Measurements from ENCODE around the gene PSMA6.
"Not testable (repeated sequence)": the region's sequence is repeated elsewhere in the genome, so short reads cannot be mapped to it uniquely, and the experiment has no call there.

Gene PSMA6

DNA sequence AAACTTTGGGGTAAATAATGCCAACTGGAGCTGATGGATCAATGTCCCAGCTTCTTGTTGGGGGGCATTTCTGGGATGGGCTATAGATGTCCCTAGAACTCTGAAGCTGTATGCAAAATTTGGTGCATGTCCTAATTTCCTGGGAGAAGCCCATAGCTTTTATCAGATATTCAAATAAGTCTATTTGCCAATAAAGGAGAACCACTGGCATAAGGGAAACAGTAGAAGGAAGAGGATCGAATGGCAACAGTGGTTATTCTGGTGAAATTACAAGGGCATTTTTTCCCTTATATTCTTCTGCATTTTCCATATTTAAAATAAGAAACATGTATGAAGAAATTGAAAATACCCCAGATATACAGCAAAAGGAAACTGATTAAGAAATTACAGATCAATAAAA is 34.2 kb downstream of the PSMA6 start:
- no peak for DNase-seq (ENCODE audit: low spot score)

DNA sequence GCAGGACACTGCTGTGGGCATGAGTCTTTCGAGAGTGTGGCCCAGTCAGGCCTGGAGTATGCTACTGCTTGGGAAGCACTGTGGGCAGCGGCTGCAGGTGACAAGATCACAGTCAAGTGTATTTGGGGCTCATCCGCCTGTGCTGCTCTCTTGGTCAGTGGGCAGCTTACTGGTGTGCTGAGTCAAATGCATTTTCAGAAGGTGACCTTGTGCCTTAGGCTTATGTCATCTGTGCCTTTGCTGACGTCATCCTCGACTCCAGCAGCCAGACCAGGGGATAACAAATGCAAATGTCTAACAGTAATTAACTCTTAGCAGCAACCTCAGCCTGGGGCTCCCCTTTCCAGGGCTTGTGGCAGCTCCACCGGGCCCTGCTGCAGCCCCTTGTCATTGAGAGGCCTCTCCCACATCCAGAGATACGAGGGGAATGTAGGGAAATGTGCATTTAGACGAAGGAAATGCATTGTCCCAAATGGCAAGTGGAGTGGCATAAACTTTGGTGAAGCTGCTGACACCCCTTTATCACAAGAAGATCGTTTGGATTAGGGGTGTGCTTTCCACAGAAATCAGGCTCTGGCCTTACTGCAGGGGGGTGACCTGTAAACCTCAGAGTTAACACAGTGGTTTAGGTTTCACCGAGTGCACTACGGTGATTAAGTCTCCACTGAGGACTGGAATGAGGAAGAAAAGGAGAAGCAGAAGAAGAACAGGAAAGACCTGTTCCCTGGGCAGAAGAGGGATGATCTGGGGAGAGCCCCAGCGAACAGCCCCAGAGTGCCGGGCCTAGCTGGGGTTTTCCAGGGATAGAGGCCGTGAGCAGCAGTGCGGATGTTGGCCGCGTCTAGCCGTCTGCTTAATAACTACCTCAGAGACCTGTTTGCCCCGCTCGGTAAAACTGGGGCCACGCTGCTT is 39.7 kb downstream of the PSMA6 start:
- DNase-seq (ENCODE audit: low spot score), result no peak

DNA sequence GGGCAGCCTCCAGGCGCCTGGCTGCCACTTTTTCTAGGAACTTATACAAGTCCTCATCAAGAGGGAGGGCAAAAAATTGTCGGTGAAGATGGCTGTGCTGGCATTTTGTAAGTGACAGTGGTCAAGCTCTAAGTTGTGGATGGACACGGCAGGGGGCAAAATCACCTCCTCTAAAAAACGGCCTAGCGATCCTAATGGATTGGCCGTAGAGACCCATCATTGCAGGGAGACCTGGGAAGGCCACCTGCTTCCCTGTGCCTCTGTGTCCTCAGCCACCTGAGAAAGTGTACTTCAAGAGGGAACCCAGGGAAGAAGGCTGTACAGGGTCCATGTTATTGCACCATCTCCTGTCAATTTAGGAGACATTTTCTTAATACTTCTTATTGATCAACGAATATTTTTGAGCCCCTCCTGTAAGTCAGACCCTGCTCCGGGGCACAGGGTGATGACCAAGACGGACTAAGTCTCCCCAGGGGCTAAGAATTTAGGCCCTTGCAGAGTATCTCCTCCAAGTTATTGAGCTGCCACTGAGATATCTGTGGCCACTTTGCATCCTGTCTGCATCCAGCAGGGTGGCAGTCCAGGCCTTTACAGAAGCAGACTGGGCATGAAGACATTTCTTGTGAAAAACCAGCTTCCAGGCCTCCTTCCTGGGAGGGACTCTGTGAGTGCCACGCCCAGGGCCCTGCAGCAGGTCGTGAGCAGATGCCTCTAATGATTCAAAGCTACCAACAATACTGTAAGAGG is 40.5 kb downstream of the PSMA6 start:
- peak; percentile 47 for DNase-seq (ENCODE audit: low spot score)

DNA sequence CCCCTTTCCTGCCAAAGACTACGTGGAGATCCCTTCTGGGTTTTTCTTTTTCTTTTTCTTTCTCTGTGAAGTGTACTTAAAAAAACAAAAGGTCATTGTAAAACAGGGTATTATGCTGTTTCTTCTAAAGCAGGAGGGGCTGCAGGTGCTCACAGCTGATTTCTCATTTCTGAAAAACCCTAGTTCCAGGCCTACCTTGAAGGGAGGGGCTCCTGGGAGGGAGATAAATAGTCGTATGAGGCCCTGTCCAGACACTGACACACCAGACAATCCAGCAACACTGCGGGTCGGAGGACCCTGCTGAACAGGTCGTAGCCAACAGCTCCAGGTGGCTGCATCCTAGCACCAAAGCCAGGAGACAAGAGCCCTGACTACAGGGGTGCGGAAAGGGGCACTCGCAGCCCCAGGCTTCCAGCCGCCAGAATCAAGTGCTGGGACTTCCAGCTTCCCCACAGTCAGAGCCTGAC is 41.1 kb downstream of the PSMA6 start:
- DNase-seq (ENCODE audit: low spot score), result no peak

DNA sequence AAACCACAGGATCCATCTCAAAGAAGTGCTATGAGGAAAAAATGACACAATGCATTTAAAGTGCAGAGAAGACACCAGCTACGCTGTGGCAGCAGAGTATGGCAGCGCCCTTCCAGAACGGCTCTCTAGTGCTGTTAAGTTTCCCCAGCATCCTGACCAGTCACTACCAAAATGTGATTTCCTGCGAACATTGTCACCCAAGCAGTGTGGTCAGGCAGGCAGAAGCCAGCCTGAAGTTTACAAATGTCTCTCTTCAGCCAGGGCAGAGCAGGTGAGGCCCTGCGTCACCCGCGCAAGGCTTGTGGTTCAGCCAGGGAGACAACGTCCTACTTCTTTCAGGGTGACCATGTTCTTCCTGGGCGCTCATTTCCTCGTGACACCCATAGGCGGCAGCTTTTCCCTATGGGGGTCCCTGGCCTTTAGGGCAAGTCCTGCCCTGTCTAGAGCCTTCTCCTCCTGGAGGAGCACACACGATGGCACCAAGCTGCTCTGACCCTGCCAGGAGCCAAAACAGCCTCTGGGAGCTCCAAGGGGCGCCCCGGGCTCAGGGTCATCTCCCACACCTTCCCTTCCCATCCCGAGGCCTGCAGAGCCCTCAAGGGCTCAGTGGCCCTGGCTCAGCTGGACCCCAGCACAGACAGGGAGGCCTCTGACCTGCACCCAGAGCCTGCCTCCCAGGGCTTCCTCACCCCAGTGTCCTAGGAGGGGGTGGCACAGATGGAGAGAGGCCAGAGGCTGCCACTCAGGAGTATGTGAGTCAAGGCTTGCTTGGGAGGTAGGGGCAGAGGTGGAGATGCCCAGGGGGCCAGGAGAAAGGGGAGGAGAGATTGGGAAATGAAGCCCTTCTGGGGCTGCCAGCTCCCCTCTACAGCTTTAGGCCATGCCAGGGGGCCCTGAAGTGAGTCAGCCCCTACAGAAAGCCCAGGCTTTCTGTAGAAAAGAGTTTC is 41.9 kb downstream of the PSMA6 start:
- DNase-seq (ENCODE audit: low spot score), result peak; percentile 39

DNA sequence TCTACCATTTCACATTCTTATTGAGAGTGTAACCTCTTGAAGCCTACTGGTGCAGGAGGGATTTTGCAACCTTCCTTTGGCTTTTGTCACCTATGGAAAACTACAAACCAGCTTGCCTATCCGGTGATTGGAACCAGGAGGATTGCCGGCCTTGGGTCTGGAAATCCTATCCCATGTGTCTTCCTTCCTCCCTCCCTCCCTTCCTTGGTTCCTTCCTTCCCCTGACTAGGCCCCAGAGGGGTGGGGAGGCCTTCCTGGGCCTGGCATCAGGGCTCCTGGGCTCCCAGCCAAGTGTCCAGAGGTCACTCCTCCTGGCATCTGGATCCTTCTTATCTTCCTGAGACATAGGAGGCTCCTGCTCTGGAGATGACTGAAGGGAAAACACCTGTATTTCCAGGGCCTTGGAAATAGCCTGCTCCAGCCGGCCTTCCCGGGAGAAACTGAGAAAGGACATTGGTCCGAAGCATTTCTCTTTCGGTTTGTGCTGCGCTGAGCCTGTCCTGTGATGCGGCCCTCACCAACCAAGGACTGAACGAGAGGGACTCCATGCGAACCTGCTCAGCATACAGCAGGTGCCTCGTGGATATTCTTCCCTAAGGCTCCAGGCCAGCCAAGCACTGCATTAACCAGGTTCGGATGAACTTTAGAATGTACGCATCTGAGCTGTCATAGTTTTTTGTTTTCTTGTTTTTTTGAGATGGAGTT is 43.4 kb downstream of the PSMA6 start:
- DNase-seq (ENCODE audit: low spot score), result no peak

DNA sequence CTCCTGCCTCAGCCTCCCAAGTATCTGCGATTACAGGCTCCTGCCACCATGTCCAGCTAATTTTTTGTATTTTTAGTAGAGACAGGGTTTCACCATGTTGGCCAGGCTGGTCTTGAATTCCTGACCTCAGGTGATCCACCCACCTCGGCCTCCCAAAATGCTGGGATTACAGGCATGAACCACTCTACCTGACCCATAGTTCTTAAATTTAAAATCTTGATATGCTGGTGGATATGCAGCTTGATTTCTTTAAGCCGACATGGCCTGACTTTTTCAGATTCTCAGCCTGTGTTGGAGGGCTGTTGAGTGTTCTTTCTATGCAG is 44.0 kb downstream of the PSMA6 start:
- not testable (repeated sequence) for DNase-seq (ENCODE audit: low spot score)

DNA sequence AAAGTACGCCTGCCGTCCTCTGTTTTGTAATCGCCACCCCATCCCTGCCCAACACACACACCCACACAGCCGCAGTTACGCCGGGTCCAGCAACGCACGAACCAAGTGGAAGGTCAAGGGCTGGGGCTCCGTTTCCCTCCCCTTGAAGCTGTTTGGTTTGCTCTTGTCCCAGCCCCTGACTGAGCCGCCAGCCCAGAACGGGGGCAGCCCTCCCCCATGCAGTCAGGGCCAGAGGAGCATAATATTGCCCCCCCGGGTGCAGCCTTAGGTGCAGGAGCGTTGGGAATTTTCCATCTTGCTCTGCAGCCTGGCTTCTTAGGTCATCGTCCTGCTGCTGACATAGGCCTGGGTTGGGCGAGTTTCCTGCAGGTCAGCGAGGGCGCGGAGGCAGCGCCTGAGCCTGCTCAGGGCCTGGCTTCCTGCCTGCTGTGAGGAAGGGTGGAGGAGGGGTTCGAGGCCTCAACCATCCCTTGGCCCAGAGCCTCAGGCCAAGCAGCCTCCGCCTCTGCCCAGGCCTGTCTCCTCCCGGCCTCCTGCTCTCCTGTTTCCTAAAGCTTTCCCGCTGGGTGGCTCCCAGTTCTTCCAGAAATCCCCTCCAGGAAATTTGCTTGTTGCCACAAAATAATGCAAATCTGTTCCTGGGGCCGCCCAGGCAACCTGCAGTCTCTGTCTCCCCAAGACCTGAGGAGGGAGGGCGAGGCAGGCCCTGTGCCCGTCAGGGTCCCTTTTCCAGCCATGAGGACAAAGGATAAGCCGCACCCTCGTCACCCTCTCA is 44.5 kb downstream of the PSMA6 start:
- DNase-seq (ENCODE audit: low spot score), result no peak

DNA sequence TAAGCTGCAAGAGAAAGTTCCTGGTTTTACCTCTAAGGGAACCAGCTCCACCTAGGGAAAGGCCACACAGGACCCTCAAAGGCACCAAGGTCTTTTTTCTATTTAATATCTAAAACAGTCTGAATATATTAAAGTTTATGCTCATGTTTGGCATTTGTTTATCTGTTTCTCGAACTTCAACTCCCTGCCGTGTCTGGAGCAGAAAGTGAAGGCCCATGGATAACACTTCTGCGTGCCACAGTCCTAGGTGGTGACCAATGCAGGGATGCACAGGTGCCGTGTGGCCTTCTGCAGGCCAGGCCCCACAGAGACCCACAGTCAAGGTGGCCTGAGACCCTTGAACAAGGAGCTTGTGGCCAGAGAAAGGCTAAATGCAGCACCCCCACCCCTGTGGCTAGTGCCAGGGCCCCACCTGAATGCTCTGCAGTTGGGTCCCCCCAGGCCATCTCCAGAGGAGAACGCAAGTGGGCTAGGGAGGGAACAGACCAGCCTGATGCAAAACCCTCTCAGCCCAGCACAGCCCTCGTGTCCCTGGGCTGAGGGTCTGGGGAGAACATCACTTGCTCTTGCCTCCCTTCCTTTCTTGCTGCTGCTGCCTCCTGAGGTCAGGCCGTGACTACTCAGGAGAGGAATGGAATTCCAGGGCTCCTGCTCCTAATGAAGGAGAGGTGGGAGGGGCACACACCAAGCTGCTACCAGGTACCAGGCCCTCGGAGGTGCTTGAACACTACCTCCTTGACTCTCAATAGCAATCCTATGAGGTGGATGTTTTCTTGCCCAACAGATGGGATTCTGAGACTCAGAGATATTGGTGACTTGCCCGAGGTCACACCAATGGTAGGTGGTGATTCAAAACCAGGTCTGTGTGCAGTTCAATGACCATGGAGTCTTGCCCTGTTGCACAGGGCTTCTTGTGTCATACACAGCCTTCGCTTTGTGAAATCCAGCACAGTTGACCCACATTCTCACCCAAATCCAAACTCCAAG is 45.4 kb downstream of the PSMA6 start:
- DNase-seq (ENCODE audit: low spot score), result no peak

DNA sequence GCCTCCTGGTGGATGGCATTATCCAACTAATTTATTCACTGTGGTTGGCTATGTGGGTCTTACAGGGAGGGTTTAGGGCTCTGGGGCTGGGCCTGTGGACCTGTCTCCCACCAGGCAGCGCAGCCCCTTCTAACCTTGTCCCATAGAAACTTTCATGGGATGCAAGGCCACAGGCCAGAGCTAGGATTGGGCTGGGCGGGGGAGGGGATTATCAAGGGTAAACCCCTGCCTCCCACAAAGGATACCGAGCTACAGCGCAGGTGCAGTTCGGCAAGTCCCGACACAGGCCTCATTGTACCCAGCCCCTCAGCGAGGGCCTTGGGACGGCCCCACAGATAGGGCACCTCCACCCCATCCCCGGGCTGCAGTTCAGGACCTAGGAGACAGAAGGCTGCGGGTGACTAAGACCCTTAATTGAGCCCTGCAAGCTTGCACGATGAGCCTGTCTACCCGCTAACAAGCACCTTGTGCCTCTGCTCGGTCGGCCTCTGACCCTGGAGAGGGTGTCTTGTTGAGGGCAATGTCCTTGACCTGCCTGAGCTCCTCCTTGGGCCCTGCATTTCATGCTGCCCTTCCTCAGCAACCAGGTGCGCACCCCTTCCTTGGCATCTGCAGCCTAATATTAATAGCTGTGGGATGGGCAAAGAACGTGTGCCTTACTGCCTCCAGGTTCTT is 46.7 kb downstream of the PSMA6 start:
- no peak for DNase-seq (ENCODE audit: low spot score)

DNA sequence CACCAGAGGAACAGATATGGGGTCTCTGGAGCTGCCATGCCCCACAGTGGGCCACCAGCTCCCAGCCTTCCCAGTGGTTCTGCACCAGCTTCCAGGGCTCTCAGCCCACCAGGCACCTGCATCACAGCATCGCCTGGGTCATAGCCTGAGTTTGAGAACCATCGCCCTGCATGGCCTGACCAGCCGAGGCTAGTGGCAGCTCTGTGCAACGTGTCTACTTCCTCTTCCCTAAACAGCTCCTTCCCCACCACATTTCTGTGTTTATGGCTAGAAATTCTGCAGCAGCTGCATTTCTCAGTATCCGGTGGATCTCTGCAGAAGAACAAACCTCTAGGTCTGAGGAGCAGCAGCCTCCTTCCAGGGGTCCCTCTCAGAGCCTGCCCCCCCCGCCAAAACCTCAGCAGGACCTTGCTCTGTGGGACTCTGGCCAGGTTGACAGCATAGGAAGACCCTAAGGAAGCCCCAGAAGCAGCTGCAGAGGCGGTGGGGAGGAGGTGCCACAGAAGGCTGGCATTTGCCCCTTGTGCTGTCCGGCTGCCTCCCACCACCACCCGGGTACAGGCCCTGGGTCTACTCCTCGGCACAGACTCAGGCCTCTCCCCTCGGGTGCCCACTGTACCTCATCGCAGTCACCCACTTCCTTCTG is 47.7 kb downstream of the PSMA6 start:
- DNase-seq (ENCODE audit: low spot score), result no peak

DNA sequence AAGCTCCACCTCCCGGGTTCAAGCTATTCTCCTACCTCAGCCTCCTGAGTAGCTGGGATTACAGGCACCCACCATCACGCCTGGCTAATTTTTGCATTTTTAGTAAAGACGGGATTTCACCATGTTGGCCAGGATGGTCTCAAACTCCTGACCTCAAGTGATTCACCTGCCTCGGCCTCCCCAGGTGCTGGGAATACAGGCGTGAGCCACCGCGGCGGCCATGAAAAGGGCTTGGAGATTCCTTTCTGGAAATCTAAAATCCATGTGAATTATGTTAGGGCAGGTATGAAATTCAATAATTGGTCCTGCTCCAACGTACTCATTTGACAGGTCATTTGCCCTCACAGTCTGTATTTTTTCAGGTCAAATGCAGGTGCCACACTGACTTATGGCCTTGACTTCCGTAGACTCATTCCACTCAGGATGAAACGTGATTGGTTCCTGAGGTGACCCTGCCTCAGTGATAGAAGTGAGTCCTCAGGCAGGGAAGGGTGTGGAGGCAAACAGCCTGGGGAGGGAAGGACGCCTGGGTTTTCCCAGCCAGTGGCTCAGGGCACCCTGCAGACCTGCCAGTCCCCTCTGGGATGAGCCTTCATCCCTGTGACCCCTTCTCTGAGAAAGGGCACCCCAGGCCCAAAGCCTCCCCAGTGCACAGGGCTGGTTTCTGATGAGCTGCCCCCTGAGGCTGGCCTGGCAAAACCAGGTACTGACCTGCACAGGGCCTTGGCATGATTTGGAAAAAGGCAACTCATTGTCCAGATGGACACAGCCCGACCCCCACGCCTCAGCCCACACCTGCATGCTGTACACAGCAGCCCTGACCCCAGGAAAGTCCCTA is 48.7 kb downstream of the PSMA6 start:
- no peak for DNase-seq (ENCODE audit: low spot score)

DNA sequence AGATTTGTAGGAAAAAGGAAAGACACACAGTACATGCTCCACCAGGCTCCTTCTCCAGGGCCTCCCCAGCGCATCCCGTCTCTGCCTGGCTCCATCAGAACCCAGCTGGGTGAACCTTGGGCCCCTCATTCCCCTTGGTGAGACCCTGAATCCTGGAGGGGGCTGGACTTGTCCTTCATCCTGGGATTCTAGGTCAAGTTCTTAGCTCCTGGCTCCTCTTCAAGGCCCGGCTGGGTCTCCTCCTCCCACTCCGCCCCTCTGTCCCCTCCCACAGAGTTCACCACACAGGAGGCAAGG is 49.2 kb downstream of the PSMA6 start:
- DNase-seq (ENCODE audit: low spot score), result no peak

DNA sequence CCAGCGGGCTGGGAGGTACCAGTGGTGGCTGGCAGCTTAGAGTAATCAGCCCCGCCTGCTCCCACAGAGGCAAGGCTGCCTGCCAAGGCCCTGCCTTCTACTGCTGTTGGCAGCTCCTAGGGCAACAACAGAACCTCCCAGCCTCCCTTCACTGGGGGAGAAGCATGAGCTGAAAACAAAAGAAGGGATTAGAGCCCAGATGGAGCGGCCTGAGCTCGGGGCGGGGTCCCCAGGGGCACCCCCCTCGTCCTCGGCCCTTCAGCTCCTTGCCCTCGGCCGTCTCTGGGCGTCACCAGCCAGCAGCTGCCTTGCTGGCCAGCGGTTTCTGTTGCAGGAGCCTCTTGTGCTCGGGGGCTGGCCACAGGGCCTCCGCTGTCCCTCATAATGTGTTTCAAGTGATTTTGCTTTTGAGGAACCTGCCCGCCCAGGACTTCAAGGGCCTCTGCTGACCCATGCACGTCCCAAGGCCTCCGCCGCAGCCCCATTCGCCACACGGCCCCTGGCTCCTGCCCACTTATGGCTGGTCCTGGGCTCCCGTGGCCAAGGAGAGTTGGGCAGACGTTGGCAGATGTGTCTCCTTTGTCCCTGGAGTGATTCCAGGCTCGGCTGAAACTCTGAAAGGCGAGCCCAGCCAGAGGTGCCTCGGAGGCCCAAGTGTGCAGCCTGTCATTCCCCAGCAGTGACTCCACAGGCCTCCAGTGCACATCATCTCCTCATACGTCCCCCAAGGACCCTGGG is 49.7 kb downstream of the PSMA6 start:
- peak; percentile 18 for DNase-seq (ENCODE audit: low spot score)

DNA sequence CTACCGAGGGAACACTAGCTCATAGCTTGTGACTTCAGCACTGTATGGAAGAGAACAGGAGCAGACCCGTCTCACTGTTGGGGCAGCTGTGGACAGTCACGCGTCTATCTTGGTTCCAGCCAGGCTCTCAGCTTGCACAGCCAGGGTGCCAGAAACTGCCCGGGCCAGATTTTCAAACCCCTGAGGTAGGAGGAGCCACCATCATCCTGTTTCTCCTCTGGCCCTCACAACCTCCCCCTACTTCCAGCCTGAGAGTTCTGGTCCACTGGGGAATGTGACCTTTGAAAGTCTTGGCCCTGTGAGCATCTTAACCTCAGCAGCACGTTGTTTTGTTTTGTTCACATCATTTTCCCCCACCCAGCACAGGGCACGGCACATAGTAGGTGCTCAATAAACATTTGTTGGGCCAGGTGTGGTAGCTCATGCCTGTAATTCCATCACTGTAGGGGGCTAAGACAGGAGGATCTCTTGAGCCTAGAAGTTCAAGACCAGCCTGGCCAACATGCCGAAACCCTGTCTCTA is 50.4 kb downstream of the PSMA6 start:
- no peak for DNase-seq (ENCODE audit: low spot score)

DNA sequence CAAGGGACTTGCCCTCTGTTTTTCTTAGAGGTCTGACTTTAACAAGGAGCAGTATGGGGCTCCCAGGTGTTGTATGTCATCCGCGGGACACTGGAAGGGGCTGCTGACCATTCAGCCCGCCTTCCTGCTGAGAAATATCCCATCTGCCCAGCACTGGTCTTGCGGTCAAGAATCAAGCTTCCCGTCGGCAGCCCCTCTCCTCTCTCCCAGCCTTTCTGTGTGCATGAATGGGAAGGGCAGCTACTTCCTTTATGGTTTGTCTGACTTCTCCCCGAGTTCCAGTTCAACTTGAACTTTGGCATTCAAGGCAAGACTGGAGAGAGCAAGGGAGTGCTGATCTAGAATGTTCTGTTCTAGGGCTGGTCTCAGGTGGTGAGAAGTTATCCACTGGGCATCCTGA is 51.5 kb downstream of the PSMA6 start:
- DNase-seq (ENCODE audit: low spot score), result no peak
